Activated T-helper 1 cell treated with anti-CD3 and anti-CD28 coated beads, Interleukin-12 subunit alpha, Interleukin-12 subunit beta, Interleukin-2, Interleukin-4 antibody, amounts not matched to agents 30 ng/mL and 10 ng/mL and 1 ng/mL, durations not matched to agents 14 hours and 24 hours and 36 hours (primary cell): ENCODE data around the gene INO80D. TPM values are rescaled to one million over a fixed set of nuclear protein-coding genes. Genes with fewer than 3 reads are reported as not detected.
"Not testable (repeated sequence)": the region's sequence is repeated elsewhere in the genome, so short reads cannot be mapped to it uniquely, and the experiment has no call there.

ENCODE experiments used
- DNase-seq: peaks from one replicate; pipeline ENCODE4 v3.0.0; 2021; ENCODE audit warnings: low spot score
- H3K27ac Mint-ChIP-seq: one replicate; pipeline ENCODE4 v1.8.0; 2021; ENCODE audit warnings: mild to moderate bottlenecking, mixed read lengths
- H3K27me3 Mint-ChIP-seq: one replicate; pipeline ENCODE4 v1.8.0; 2022; ENCODE audit warnings: mild to moderate bottlenecking, moderate library complexity, mixed read lengths; ENCODE audit not compliant: insufficient read depth
- H3K36me3 Mint-ChIP-seq: one replicate; pipeline ENCODE4 v1.8.0; 2021; ENCODE audit warnings: low read depth, mixed read lengths
- H3K4me1 Mint-ChIP-seq: one replicate; pipeline ENCODE4 v1.8.0; 2021; ENCODE audit warnings: low read depth, mixed read lengths
- H3K4me3 Mint-ChIP-seq: one replicate; pipeline ENCODE4 v1.8.0; 2021; ENCODE audit warnings: mild to moderate bottlenecking, moderate library complexity, mixed read lengths
- H3K9me3 Mint-ChIP-seq: one replicate; pipeline ENCODE4 v1.8.0; 2021; ENCODE audit warnings: mixed read lengths
- intact Hi-C: fragments of 100-400 bp; cut with micrococcal nuclease; formaldehyde crosslinking; loops from one replicate; pipeline ENCODE4 v1.15.1; 2024
- total RNA-seq: library from RNA; stranded (reverse); gene quantifications from 2 replicates; pipeline ENCODE4 v1.2.3, GENCODE V29; 2022

INO80D gene
- total RNA-seq, 1 donor from 2014 or later = 30.3 TPM

DNA sequence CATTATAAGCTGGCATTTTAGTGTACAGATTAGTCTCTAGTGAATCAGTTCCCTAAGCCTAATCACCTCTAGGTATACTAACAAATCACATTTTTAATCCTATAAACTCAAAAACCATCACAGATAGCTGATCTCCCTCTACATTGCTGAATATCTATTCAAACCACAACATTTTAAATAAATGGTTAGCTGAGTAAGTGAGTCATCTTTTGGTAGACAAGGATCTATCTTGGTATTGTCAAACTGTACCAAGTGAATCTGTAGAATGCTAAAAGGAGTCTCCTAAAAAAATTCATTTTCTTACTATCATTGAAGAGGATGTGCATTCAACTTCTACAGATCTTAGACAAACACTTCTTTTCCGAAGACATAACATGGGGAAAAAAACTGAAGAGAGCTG lies 40.7 kb downstream of the INO80D start:
- DNase-seq = no peak
- no peaks in the 10 kb centered on the region for H3K4me1 Mint-ChIP-seq
- H3K9me3 Mint-ChIP-seq = no peaks in the 10 kb centered on the region
- intact Hi-C loops = no loop called here
- no peak overlapping the region for H3K27ac Mint-ChIP-seq
- peaks cover 34% of the 10 kb centered on the region for H3K36me3 Mint-ChIP-seq
- H3K4me3 Mint-ChIP-seq = no peak overlapping the region
- no peaks in the 10 kb centered on the region for H3K27me3 Mint-ChIP-seq

DNA sequence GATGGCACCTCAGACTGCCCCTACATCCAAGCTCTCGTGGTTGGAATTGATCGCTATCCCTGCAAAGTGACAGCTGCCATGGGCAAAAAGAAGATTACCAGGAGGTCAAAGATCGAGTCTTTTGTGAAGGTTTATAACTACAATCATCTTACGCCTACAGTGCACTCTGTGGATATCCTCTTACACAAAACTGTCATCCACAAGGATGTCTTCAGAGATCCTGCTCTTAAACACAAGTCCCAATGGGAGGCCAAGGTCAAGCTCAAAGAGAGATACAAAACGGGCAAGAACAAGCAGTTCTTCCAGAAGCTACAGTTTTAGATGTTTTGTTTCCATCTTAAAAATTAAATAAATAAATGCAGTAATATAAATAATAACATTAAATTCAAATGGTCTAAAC lies 45.4 kb downstream of the INO80D start:
- DNase-seq = no peak
- H3K9me3 Mint-ChIP-seq = peaks cover 10% of the 10 kb centered on the region
- H3K4me3 Mint-ChIP-seq = no peak overlapping the region
- no peaks in the 10 kb centered on the region for H3K27me3 Mint-ChIP-seq
- H3K4me1 Mint-ChIP-seq = peaks cover 4% of the 10 kb centered on the region
- intact Hi-C loops = no loop called here
- H3K36me3 Mint-ChIP-seq = peaks cover 44% of the 10 kb centered on the region
- no peak overlapping the region for H3K27ac Mint-ChIP-seq

DNA sequence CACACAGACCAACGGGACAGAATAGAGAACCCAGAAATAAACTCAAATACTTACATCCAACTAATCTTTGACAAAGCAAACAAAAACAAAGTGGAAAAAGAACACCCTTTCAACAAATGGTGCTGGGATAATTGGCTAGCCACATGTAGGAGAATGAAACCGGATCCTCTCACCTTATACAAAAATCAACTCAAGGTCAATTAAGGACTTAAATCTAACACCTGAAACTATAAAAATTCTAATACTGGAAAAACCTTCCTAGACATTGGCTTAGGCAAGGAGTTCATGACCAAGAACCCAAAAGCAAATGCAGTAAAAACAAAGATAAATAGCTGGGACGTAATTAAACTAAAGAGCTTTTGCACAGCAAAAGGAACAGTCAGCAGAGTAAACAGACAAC lies 50.6 kb downstream of the INO80D start:
- intact Hi-C loops, H3K4me3 Mint-ChIP-seq, H3K27me3 Mint-ChIP-seq, H3K27ac Mint-ChIP-seq, DNase-seq: not testable (repeated sequence)
- Mint-ChIP-seq H3K9me3 (peaks cover 36% of the 10 kb centered on the region), H3K4me1 (peaks cover 51% of the 10 kb centered on the region), H3K36me3 (peaks cover 74% of the 10 kb centered on the region)

- H3K27me3 Mint-ChIP-seq, intact Hi-C loops, DNase-seq, H3K27ac Mint-ChIP-seq: not testable (repeated sequence)
- peaks cover 55% of the 10 kb centered on the region for H3K4me1 Mint-ChIP-seq
- peaks cover 71% of the 10 kb centered on the region for H3K36me3 Mint-ChIP-seq
- H3K9me3 Mint-ChIP-seq = peaks cover 36% of the 10 kb centered on the region
- peak overlapping the region; percentile 16 for H3K4me3 Mint-ChIP-seq
Measured at GRCh38 chr2:206033452-206033851, 52.5 kb downstream of the INO80D start.

DNA sequence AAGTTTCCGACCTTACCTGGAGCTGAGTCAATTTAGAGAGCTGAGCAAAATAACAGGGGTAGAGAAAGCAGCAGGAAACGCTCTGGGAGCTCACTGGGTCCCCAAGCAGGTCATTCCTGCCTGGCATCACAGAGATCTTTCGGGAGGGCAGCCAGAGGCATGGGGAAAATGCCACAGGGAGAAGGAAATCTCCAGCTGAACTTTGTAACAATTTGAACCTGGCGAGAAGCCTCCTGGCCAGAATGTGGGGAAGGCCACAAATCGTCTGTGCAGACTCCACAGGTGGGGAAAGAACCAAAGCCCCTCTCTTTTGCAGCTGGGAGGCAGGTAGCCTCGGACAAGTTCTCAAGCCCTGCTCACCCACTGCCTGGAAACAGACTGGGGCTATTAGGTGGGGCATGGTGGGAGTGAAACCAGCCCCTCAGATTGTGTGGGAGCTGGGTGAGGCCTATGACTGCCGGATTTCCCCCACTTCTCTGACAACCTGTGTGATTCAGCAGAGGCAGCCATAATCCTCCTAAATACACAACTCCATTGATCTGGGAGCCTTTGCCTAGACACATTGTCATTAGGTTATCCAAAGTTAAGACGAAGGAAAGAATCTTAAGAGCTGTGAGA lies 53.9 kb downstream of the INO80D start:
- H3K9me3 Mint-ChIP-seq = peaks cover 36% of the 10 kb centered on the region
- H3K4me3 Mint-ChIP-seq = no peak overlapping the region
- H3K27me3 Mint-ChIP-seq = no peaks in the 10 kb centered on the region
- DNase-seq = no peak
- peaks cover 69% of the 10 kb centered on the region for H3K36me3 Mint-ChIP-seq
- intact Hi-C loops = loop anchor here (1.0 to 2.0 kb wide), 3 partner anchors 54 to 329 kb away; partner anchors contain the start of genes EEF1B2, INO80D and NDUFS1
- H3K27ac Mint-ChIP-seq = no peak overlapping the region
- peaks cover 55% of the 10 kb centered on the region for H3K4me1 Mint-ChIP-seq

DNA sequence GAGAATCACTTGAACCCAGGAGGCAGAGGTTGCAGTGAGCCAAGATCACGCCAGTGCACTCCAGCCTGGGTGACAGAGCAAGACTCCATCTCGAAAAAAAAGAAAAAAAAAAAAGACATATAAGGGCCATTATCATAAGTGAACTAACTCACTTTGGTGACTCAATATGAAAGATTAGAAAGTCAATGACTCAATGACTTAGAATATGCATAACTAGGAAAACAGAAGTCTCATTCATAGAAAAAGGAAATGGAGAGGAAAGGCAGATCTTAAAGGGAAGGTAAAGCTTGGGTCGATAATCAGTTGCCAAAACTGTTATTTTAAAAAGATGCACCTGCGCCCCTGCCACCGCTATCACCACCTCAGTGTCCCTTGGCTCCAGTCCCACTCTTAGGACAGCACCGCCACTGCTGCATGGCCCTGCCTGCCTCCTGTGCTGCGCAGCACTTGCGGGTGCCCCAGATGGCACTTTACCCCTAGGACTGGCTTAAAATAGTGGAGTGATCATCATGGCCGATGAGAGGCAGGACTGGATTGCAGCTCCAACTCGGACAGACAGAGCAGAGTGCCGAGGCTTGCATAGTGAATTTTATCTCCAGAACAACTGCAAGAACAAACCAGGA lies 54.7 kb downstream of the INO80D start:
- no peaks in the 10 kb centered on the region for H3K27me3 Mint-ChIP-seq
- H3K4me3 Mint-ChIP-seq = no peak overlapping the region
- DNase-seq = no peak
- H3K36me3 Mint-ChIP-seq = peaks cover 62% of the 10 kb centered on the region
- peaks cover 55% of the 10 kb centered on the region for H3K4me1 Mint-ChIP-seq
- H3K9me3 Mint-ChIP-seq = peaks cover 33% of the 10 kb centered on the region
- intact Hi-C loops = loop anchor here (1.0 to 2.0 kb wide), 3 partner anchors 55 to 330 kb away; partner anchors contain the start of genes EEF1B2, INO80D and NDUFS1
- H3K27ac Mint-ChIP-seq = peak overlapping the region; percentile 25

DNA sequence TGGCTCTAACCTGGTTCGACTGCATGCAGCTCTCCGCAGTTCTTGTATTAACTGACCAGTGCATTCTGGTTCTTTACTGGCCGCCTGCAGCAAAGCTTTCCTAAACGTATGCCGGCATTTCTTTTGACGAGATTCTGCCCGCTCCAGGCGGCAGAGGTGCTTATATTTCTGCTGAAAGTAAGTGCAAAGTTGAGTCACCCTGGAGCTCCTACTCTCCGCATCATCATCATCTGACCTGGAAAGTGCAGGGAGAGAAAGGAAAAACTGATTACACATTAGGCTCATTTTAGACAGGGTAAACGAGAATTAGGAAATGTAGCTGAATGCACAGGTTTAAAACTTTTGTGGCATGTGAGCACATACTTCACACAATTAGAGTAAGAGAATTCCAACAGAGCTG lies 57.9 kb downstream of the INO80D start:
- Mint-ChIP-seq H3K36me3 (peaks cover 39% of the 10 kb centered on the region), H3K4me1 (peaks cover 30% of the 10 kb centered on the region), H3K27me3 (no peaks in the 10 kb centered on the region), H3K9me3 (peaks cover 6% of the 10 kb centered on the region), H3K4me3 (no peak overlapping the region), H3K27ac (no peak overlapping the region)
- intact Hi-C loops = no loop called here
- DNase-seq = no peak

DNA sequence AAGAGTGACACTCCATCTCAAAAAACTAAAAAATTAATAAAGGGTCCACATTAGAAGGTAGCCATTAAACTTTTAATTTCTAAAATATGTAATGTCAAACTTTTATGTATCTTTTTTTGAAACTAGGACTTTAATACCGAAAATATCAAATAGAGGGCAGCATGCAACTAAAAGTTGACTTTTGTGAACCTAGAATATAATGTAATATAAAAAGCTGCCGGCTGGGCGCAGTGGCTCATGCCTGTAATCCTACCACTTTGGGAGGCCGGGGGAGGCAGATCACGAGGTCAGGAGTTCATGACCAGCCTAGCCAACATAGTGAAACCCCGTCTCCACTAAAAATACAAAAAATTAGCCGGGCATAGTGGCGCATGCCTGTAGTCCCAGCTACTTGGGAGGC lies 62.8 kb downstream of the INO80D start:
- Mint-ChIP-seq H3K9me3 (no peaks in the 10 kb centered on the region), H3K4me3 (no peak overlapping the region), H3K36me3 (peaks cover 17% of the 10 kb centered on the region), H3K27me3 (no peaks in the 10 kb centered on the region), H3K27ac (no peak overlapping the region), H3K4me1 (no peaks in the 10 kb centered on the region)
- DNase-seq = no peak
- intact Hi-C loops = no loop called here

GRCh38 chr2:206020171-206020570 lies 65.8 kb downstream of the INO80D start:
- H3K36me3 Mint-ChIP-seq = peaks cover 36% of the 10 kb centered on the region
- no peak overlapping the region for H3K27ac Mint-ChIP-seq
- no peak overlapping the region for H3K4me3 Mint-ChIP-seq
- intact Hi-C loops = no loop called here
- no peaks in the 10 kb centered on the region for H3K4me1 Mint-ChIP-seq
- H3K9me3 Mint-ChIP-seq = peaks cover 16% of the 10 kb centered on the region
- no peak for DNase-seq
- H3K27me3 Mint-ChIP-seq = no peaks in the 10 kb centered on the region

DNA sequence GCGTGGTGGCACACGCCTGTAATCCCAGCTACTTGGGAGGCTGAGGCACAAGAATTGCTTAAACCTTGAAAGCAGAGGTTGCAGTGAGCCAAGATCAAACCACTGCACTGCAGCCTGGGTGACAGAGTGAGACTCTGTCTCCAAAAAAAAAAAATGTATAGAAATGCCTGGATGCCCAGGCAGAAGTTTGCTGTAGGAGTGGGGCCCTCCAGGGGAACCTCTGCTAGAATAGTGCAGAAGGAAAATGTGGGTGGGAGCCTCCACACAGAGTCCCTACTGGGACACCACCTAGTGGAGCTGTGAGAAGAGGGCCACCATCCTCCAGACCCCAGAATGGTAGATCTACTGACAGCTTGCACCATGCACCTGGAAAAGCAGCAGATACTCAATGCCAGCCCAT lies 70.2 kb downstream of the INO80D start:
- intact Hi-C loops, H3K27ac Mint-ChIP-seq: not testable (repeated sequence)
- peaks cover 47% of the 10 kb centered on the region for H3K36me3 Mint-ChIP-seq

DNA sequence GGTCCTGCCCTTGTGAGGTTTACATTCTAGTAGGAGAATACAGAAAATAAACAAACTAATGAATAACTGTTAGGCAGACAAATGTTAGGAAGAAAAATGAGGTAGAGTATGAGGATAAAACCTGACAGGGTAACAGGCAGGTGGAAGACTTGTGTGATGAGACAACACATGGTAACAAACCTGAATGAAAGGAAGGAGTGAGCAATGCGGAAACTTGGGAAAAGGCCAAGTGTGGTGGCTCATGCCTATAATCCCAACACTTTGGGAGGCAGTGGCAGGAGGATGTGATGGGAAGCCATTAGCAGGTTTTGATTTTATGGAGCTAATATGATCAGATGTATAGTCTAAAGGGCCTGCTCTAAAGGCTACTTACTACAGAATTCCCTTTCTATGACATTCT lies 74.2 kb downstream of the INO80D start:
- Mint-ChIP-seq H3K4me3 (no peak overlapping the region), H3K36me3 (peaks cover 41% of the 10 kb centered on the region), H3K9me3 (peaks cover 14% of the 10 kb centered on the region), H3K27ac (no peak overlapping the region), H3K4me1 (no peaks in the 10 kb centered on the region), H3K27me3 (no peaks in the 10 kb centered on the region)
- intact Hi-C loops = no loop called here
- DNase-seq = no peak

More for the DNA sequence above, 70.2 kb downstream of the INO80D start:
- peaks cover 20% of the 10 kb centered on the region for H3K9me3 Mint-ChIP-seq
- DNase-seq, H3K27me3 Mint-ChIP-seq, H3K4me3 Mint-ChIP-seq, H3K4me1 Mint-ChIP-seq: not testable (repeated sequence)

GRCh38 chr2:206011018-206011614 lies 74.9 kb downstream of the INO80D start:
- Mint-ChIP-seq H3K4me1 (no peaks in the 10 kb centered on the region), H3K36me3 (peaks cover 37% of the 10 kb centered on the region), H3K27me3 (no peaks in the 10 kb centered on the region), H3K4me3 (no peak overlapping the region), H3K9me3 (peaks cover 7% of the 10 kb centered on the region), H3K27ac (no peak overlapping the region)
- intact Hi-C loops = no loop called here
- no peak for DNase-seq

- no peak for DNase-seq
- no peaks in the 10 kb centered on the region for H3K4me1 Mint-ChIP-seq
- H3K9me3 Mint-ChIP-seq = no peaks in the 10 kb centered on the region
- no peak overlapping the region for H3K27ac Mint-ChIP-seq
- peaks cover 41% of the 10 kb centered on the region for H3K36me3 Mint-ChIP-seq
- no peaks in the 10 kb centered on the region for H3K27me3 Mint-ChIP-seq
- intact Hi-C loops = no loop called here
- no peak overlapping the region for H3K4me3 Mint-ChIP-seq
Measured at GRCh38 chr2:206004004-206004693, 81.8 kb downstream of the INO80D start.
